Fibroblast of skin of right quadriceps (primary cell): Measurements from ENCODE around the gene MYL12B.
A peak's percentile ranks its signal among the peaks of the same experiment; 100 is the strongest.
"Not testable (repeated sequence)": the region's sequence is repeated elsewhere in the genome, so short reads cannot be mapped to it uniquely, and the experiment has no call there.

Experiments
- DNase-seq: peaks from one replicate; pipeline ENCODE4 v3.0.0-alpha.2; 2013

MYL12B gene

GRCh38 chr18:3305354-3305762 is 43.4 kb downstream of the MYL12B start:
- peak; percentile 95 for DNase-seq

- peak; percentile 44 for DNase-seq
These were observed 44.0 kb downstream of the MYL12B start for GRCh38 chr18:3305933-3306332.

GRCh38 chr18:3306391-3306790 is 44.5 kb downstream of the MYL12B start:
- DNase-seq, result no peak

GRCh38 chr18:3313685-3314084 is 51.8 kb downstream of the MYL12B start:
- DNase-seq, result no peak

- not testable (repeated sequence) for DNase-seq
These were observed 53.4 kb downstream of the MYL12B start for GRCh38 chr18:3315344-3315743.

GRCh38 chr18:3319399-3319798 is 57.5 kb downstream of the MYL12B start:
- DNase-seq, result no peak

GRCh38 chr18:3319894-3320454 is 58.0 kb downstream of the MYL12B start:
- no peak for DNase-seq

- DNase-seq, result peak; percentile 94
These were observed 59.3 kb downstream of the MYL12B start for GRCh38 chr18:3321133-3321812.

- no peak for DNase-seq
These were observed 62.0 kb downstream of the MYL12B start for GRCh38 chr18:3323900-3324299.
